ENCODE results near the gene STRAP.
"Not testable (repeated sequence)": the region's sequence is repeated elsewhere in the genome, so short reads cannot be mapped to it uniquely, and the experiment has no call there.

STRAP gene

GRCh38 chr12:15937902-15938301 is 55.7 kb downstream of the STRAP start:
- in situ Hi-C loops (cut with HindIII; ENCODE audit: low sequenced_read_pairs) = no loop called here
- DNase-seq (ENCODE audit: low read depth) = no peak
- no peak for TF ChIP-seq CTCF (IDR thresholded peaks at IDR 0.05; ENCODE audit: low read depth, low read length, missing control alignments)
- no peak overlapping the region for H3K4me3 ChIP-seq (ENCODE audit: low read depth, low read length)

- H3K4me3 ChIP-seq (ENCODE audit: low read depth, low read length) = no peak overlapping the region
These were observed 56.9 kb downstream of the STRAP start for GRCh38 chr12:15939111-15939510.

GRCh38 chr12:15942475-15942874 is 60.3 kb downstream of the STRAP start:
- no peak for TF ChIP-seq CTCF (IDR thresholded peaks at IDR 0.05; ENCODE audit: low read depth, low read length, missing control alignments)
- H3K4me3 ChIP-seq (ENCODE audit: low read depth, low read length) = no peak overlapping the region
- in situ Hi-C loops (cut with HindIII; ENCODE audit: low sequenced_read_pairs) = no loop called here
- no peak for DNase-seq (ENCODE audit: low read depth)

More at GRCh38 chr12:15939111-15939510, 56.9 kb downstream of the STRAP start:
- TF ChIP-seq CTCF (IDR thresholded peaks at IDR 0.05; ENCODE audit: low read depth, low read length, missing control alignments) = no peak
- DNase-seq (ENCODE audit: low read depth) = no peak
- in situ Hi-C loops (cut with HindIII; ENCODE audit: low sequenced_read_pairs) = no loop called here

GRCh38 chr12:15943519-15943918 is 61.3 kb downstream of the STRAP start:
- H3K4me3 ChIP-seq (ENCODE audit: low read depth, low read length); DNase-seq (ENCODE audit: low read depth); in situ Hi-C loops (cut with HindIII; ENCODE audit: low sequenced_read_pairs): not testable (repeated sequence)

GRCh38 chr12:15948461-15948860 is 66.3 kb downstream of the STRAP start:
- H3K4me3 ChIP-seq (ENCODE audit: low read depth, low read length); DNase-seq (ENCODE audit: low read depth); in situ Hi-C loops (cut with HindIII; ENCODE audit: low sequenced_read_pairs): not testable (repeated sequence)

Data from astrocyte of the cerebellum (primary cell).